ENCODE measurements around the gene ABHD6.

GRCh38 chr3:58231666-58232065 lies 5.9 kb upstream of the ABHD6 start:
- no peak for TF ChIP-seq CTCF (IDR thresholded peaks at IDR 0.05; ENCODE audit: low read depth, low read length)
- TF ChIP-seq EZH2phosphoT487 (IDR thresholded peaks at IDR 0.05; ENCODE audit: low read depth): no peak
